HEK293 (cell line): ENCODE measurements around the gene UGT2B17.

Source experiments
- CTCF ChIA-PET: fragments of 350-600 bp; formaldehyde crosslinking; extraction: SDS; loops from one replicate; lab custom pipeline; 2021; ENCODE audit warnings: antibody characterized with exemption; lab: Yijun Ruan, JAX
- POLR2A ChIA-PET: fragments of 300-600 bp; formaldehyde crosslinking; extraction: SDS; loops from one replicate; lab custom pipeline; 2020; ENCODE audit warnings: antibody characterized with exemption, inconsistent platforms; lab: Yijun Ruan, JAX
- H3K27ac ChIP-seq: fragments of 200-500 bp; sonication (Bioruptor generic); 2 replicates; pipeline ENCODE4 v1.5.1; 2014; ENCODE audit warnings: low read depth, low read length, control low read depth, inconsistent platforms; ENCODE audit errors: extremely low read depth
- H3K36me3 ChIP-seq, 2 experiments: fragments of 200-500 bp in 1 of 2; sonication (Bioruptor generic) in 1 of 2; 1 replicate in 1 of 2; 2 replicates in 1 of 2; pipeline ENCODE4 v1.5.1; 2014 to 2017; ENCODE audit warnings: inconsistent platforms in 2 of 2, low read length in 2 of 2; ENCODE audit not compliant: control insufficient read depth in 2 of 2, insufficient read depth in 1 of 2
- H3K4me1 ChIP-seq: fragments of 200-500 bp; sonication (Bioruptor generic); 2 replicates; pipeline ENCODE4 v1.5.1; 2014; ENCODE audit warnings: mild to moderate bottlenecking, low read length, inconsistent platforms; ENCODE audit not compliant: control insufficient read depth, insufficient read depth
- H3K4me3 ChIP-seq: 2 replicates; pipeline ENCODE4 v1.5.1; 2011; ENCODE audit warnings: low read depth, mild to moderate bottlenecking, control low read depth, low read length, moderate library complexity
- H3K9me3 ChIP-seq: fragments of 200-500 bp; sonication (Bioruptor generic); 2 replicates; pipeline ENCODE4 v1.5.1; 2014; ENCODE audit warnings: low read depth, low read length, inconsistent platforms; ENCODE audit not compliant: control insufficient read depth, insufficient read depth
- IKZF3 ChIP-seq: fragments of 450-650 bp; IDR thresholded peaks from 2 replicates; pipeline ENCODE4 v1.5.0; 2018; ENCODE audit warnings: missing biosample characterization, mild to moderate bottlenecking, missing genetic modification characterization, moderate library complexity
- PRDM4 ChIP-seq: fragments of 450-650 bp; formaldehyde crosslinking; IDR thresholded peaks from 2 replicates; pipeline ENCODE4 v1.5.1; 2017; ENCODE audit warnings: missing biosample characterization, missing genetic modification characterization
- REPIN1 ChIP-seq: fragments of 450-650 bp; formaldehyde crosslinking; IDR thresholded peaks from 2 replicates; pipeline ENCODE4 v1.5.1; 2017; ENCODE audit warnings: missing biosample characterization, missing genetic modification characterization, low read depth
- REST ChIP-seq: fragments of 450-650 bp; formaldehyde crosslinking; IDR thresholded peaks from 2 replicates; pipeline ENCODE4 v1.5.1; 2016; ENCODE audit warnings: missing biosample characterization, missing genetic modification characterization
- SP3 ChIP-seq: fragments of 450-650 bp; formaldehyde crosslinking; IDR thresholded peaks from 2 replicates; pipeline ENCODE4 v1.5.1; 2016; ENCODE audit warnings: missing biosample characterization, missing genetic modification characterization
- WT1 ChIP-seq: fragments of 450-650 bp; formaldehyde crosslinking; IDR thresholded peaks from 2 replicates; pipeline ENCODE4 v1.5.1; 2016; ENCODE audit warnings: missing biosample characterization, missing genetic modification characterization
- YY1 ChIP-seq: fragments of 450-650 bp; formaldehyde crosslinking; IDR thresholded peaks from 2 replicates; pipeline ENCODE4 v1.5.1; 2018; ENCODE audit warnings: missing biosample characterization, missing genetic modification characterization
- ZBTB10 ChIP-seq: fragments of 450-650 bp; formaldehyde crosslinking; IDR thresholded peaks from 2 replicates; pipeline ENCODE4 v1.5.1; 2016; ENCODE audit warnings: missing biosample characterization, missing genetic modification characterization
- ZNF121 ChIP-seq: fragments of 450-650 bp; formaldehyde crosslinking; IDR thresholded peaks from 2 replicates; pipeline ENCODE4 v1.5.1; 2016; ENCODE audit warnings: missing biosample characterization, missing genetic modification characterization
- ZNF266 ChIP-seq: fragments of 450-650 bp; formaldehyde crosslinking; IDR thresholded peaks from 2 replicates; pipeline ENCODE4 v1.5.1; 2016; ENCODE audit warnings: missing biosample characterization, missing genetic modification characterization, low read depth
- ZNF37A ChIP-seq: fragments of 450-650 bp; IDR thresholded peaks from 2 replicates; pipeline ENCODE4 v1.5.1; 2018; ENCODE audit warnings: missing biosample characterization, missing genetic modification characterization
- ZNF391 ChIP-seq: fragments of 450-650 bp; formaldehyde crosslinking; IDR thresholded peaks from 2 replicates; pipeline ENCODE4 v1.5.1; 2016; ENCODE audit warnings: low read depth, missing biosample characterization, missing genetic modification characterization, borderline replicate concordance
- ZNF518A ChIP-seq: fragments of 450-650 bp; formaldehyde crosslinking; conservative IDR thresholded peaks from 2 replicates; pipeline ENCODE4 v1.5.1; 2016; ENCODE audit warnings: low read depth, missing biosample characterization, missing genetic modification characterization
- ZNF610 ChIP-seq: fragments of 450-650 bp; formaldehyde crosslinking; IDR thresholded peaks from 2 replicates; pipeline ENCODE4 v1.5.1; 2016; ENCODE audit warnings: missing biosample characterization, missing genetic modification characterization, borderline replicate concordance
- ZNF626 ChIP-seq: fragments of 450-650 bp; sonication (Bioruptor Pico); formaldehyde crosslinking; IDR thresholded peaks from 2 replicates; pipeline ENCODE4 v1.5.1; 2018; ENCODE audit warnings: missing biosample characterization, missing genetic modification characterization, inconsistent platforms
- ZNF658 ChIP-seq: fragments of 450-650 bp; formaldehyde crosslinking; IDR thresholded peaks from 2 replicates; pipeline ENCODE4; 2016; ENCODE audit warnings: missing biosample characterization, missing genetic modification characterization
- ZNF76 ChIP-seq: fragments of 450-650 bp; formaldehyde crosslinking; IDR thresholded peaks from 2 replicates; pipeline ENCODE4; 2016; ENCODE audit warnings: low read depth, missing biosample characterization, missing genetic modification characterization, borderline replicate concordance
- ZNF777 ChIP-seq: fragments of 450-650 bp; formaldehyde crosslinking; IDR thresholded peaks from 2 replicates; pipeline ENCODE4 v1.5.1; 2017; ENCODE audit warnings: missing biosample characterization, missing genetic modification characterization, borderline replicate concordance
- ZNF830 ChIP-seq: fragments of 450-650 bp; IDR thresholded peaks from 2 replicates; pipeline ENCODE4 v1.5.0; 2018; ENCODE audit warnings: missing biosample characterization, missing genetic modification characterization, low read depth, mild to moderate bottlenecking, moderate library complexity
- ZSCAN18 ChIP-seq: fragments of 450-650 bp; formaldehyde crosslinking; IDR thresholded peaks from 2 replicates; pipeline ENCODE4 v1.5.1; 2016; ENCODE audit warnings: missing biosample characterization, missing genetic modification characterization

UGT2B17 gene

GRCh38 chr4:68570122-68570507, 6.0 kb downstream of the UGT2B17 start (continued):
- TF ChIP-seq ZSCAN18 (no peak), ZNF518A (tag by site-specific recombination) (no peak), ZNF266 (tag by site-specific recombination) (no peak)
- TF ChIP-seq, all 188 proteins: peak for 0

GRCh38 chr4:68569466-68570121, 6.5 kb downstream of the UGT2B17 start:
- no peak overlapping the region for H3K4me3 ChIP-seq
- no peak for TF ChIP-seq REST
- TF ChIP-seq SP3 (tag by site-specific recombination): no peak
- no peak for TF ChIP-seq YY1 (tag by site-specific recombination)
- no peak for TF ChIP-seq ZNF610 (tag by site-specific recombination)
- TF ChIP-seq ZNF777 (tag by site-specific recombination): no peak
- no peak for TF ChIP-seq ZNF658 (tag by site-specific recombination)
- no peak for TF ChIP-seq REPIN1
- no peak for TF ChIP-seq ZNF626
- no peak for TF ChIP-seq ZNF37A
- no peak for TF ChIP-seq ZNF391 (tag by site-specific recombination)
- no peak for TF ChIP-seq ZNF121 (tag by site-specific recombination)
- TF ChIP-seq WT1 (tag by site-specific recombination): no peak
- TF ChIP-seq IKZF3 (tag by site-specific recombination): no peak
- TF ChIP-seq PRDM4 (tag by site-specific recombination): no peak
- no peak for TF ChIP-seq ZNF830
- no peak for TF ChIP-seq ZNF76 (tag by site-specific recombination)
- TF ChIP-seq ZBTB10 (tag by site-specific recombination): no peak

More at GRCh38 chr4:68569466-68570121, 6.5 kb downstream of the UGT2B17 start:
- ChIA-PET POLR2A (no interaction called here), CTCF (no interaction called here)
- Histone ChIP-seq H3K9me3 (no peaks in the 10 kb centered on the region), H3K4me1 (no peaks in the 10 kb centered on the region), H3K36me3 (no peaks in the 10 kb centered on the region), H3K27ac (no peak overlapping the region)
